Neural progenitor cell (in vitro differentiated cells): ENCODE results near the gene SS18L1. TPM values are rescaled to one million over a fixed set of nuclear protein-coding genes. Genes with fewer than 3 reads are reported as not detected.

Experiments used
- DNase-seq: peaks from one replicate; pipeline ENCODE4 v3.0.0-alpha.2; 2016; ENCODE audit warnings: low spot score
- H2AFZ ChIP-seq: fragments of 200-600 bp; sonication (generic); replicated peaks from 2 replicates; pipeline ENCODE4 v1.6.1; 2016; ENCODE audit warnings: antibody characterized with exemption
- H3F3A ChIP-seq: fragments of 200-600 bp; sonication (generic); 2 replicates; pipeline ENCODE4 v1.6.1; 2016; ENCODE audit warnings: antibody characterized with exemption, low read depth
- H3K27ac ChIP-seq: fragments of 200-600 bp; sonication (generic); 2 replicates; pipeline ENCODE4 v1.5.1; 2016; ENCODE audit warnings: mild to moderate bottlenecking
- H3K27me3 ChIP-seq: fragments of 200-600 bp; sonication (generic); 2 replicates; pipeline ENCODE4 v1.6.1; 2016; ENCODE audit warnings: mild to moderate bottlenecking, moderate library complexity
- H3K36me3 ChIP-seq: fragments of 200-600 bp; sonication (generic); 2 replicates; pipeline ENCODE4 v1.5.1; 2016
- H3K4me1 ChIP-seq: fragments of 200-600 bp; sonication (generic); 2 replicates; pipeline ENCODE4 v1.6.1; 2016; ENCODE audit warnings: mixed run types
- H3K4me2 ChIP-seq: fragments of 200-600 bp; sonication (generic); 2 replicates; pipeline ENCODE4 v1.6.1; 2016
- H3K4me3 ChIP-seq: fragments of 200-600 bp; sonication (generic); 2 replicates; pipeline ENCODE4 v1.5.1; 2016
- H3K79me2 ChIP-seq: fragments of 200-600 bp; sonication (generic); 2 replicates; pipeline ENCODE4 v1.6.1; 2016; ENCODE audit warnings: low read depth
- H3K9ac ChIP-seq: fragments of 200-600 bp; sonication (generic); 2 replicates; pipeline ENCODE4 v1.6.1; 2016
- H3K9me3 ChIP-seq: fragments of 200-600 bp; sonication (generic); 2 replicates; pipeline ENCODE4 v1.5.1; 2016; ENCODE audit warnings: low read depth
- H4K20me1 ChIP-seq: fragments of 200-600 bp; sonication (generic); 2 replicates; pipeline ENCODE4 v1.6.1; 2016; ENCODE audit warnings: low read depth
- H3K27ac Mint-ChIP-seq: 3 replicates; pipeline ENCODE4 v1.8.0; 2021; ENCODE audit warnings: mixed read lengths
- H3K27me3 Mint-ChIP-seq: 2 replicates; pipeline ENCODE4 v1.8.0; 2022; ENCODE audit warnings: low read depth, mild to moderate bottlenecking, inconsistent platforms, moderate library complexity, mixed read lengths; ENCODE audit not compliant: insufficient read depth
- H3K36me3 Mint-ChIP-seq: 3 replicates; pipeline ENCODE4 v1.8.0; 2021; ENCODE audit warnings: mixed read lengths
- H3K4me1 Mint-ChIP-seq: 3 replicates; pipeline ENCODE4 v1.8.0; 2021; ENCODE audit warnings: mixed read lengths
- H3K4me3 Mint-ChIP-seq: 3 replicates; pipeline ENCODE4 v1.8.0; 2021; ENCODE audit warnings: mild to moderate bottlenecking, moderate library complexity, mixed read lengths
- H3K9me3 Mint-ChIP-seq: 3 replicates; pipeline ENCODE4 v1.8.0; 2020; ENCODE audit warnings: mixed read lengths
- EZH2 ChIP-seq: fragments of 200-600 bp; sonication (generic); IDR thresholded peaks from 2 replicates; pipeline ENCODE4 v1.6.1; 2017; ENCODE audit warnings: antibody characterized with exemption, mild to moderate bottlenecking, moderate library complexity
- EZH2phosphoT487 ChIP-seq: fragments of 200-600 bp; sonication (generic); IDR thresholded peaks from 2 replicates; pipeline ENCODE4 v1.6.1; 2017; ENCODE audit warnings: antibody characterized with exemption
- total RNA-seq: library from RNA; depleted of rRNA; stranded (reverse); fragments of >200 nt; gene quantifications from 2 replicates; pipeline ENCODE4 v1.2.3, GENCODE V29; 2015; ENCODE audit warnings: low replicate concordance
- TF ChIP-seq, protein P1 (sequence below): fragments of 200-600 bp; sonication (generic); IDR thresholded peaks from 2 replicates; pipeline ENCODE4 v1.5.1; 2017; ENCODE audit warnings: antibody characterized with exemption, mild to moderate bottlenecking

The SS18L1 gene
- total RNA-seq, 1 donor from 2014 or later: 25.5 TPM

DNA sequence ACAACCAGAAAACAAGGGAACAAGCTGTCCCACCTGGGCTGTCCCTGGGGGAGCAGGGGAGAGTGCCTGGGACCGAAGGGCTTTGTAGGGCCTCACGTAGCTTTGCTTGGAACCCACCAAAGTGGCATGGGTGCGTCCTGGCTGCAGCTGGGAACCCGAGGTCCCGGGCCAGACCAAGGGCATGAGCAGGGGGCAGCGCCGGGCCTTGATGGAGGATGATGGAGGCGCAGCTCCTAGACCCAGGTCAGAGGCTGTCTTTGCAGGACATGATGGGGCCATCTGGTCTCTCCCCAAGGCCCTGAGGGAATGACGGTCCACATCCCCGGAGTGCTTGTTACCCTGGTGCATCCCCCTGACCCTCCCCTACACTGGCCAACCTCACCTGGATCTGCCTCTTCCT lies 87.1 kb downstream of the SS18L1 start:
- H3K9ac ChIP-seq: no peak overlapping the region
- TF ChIP-seq, protein P1, sequence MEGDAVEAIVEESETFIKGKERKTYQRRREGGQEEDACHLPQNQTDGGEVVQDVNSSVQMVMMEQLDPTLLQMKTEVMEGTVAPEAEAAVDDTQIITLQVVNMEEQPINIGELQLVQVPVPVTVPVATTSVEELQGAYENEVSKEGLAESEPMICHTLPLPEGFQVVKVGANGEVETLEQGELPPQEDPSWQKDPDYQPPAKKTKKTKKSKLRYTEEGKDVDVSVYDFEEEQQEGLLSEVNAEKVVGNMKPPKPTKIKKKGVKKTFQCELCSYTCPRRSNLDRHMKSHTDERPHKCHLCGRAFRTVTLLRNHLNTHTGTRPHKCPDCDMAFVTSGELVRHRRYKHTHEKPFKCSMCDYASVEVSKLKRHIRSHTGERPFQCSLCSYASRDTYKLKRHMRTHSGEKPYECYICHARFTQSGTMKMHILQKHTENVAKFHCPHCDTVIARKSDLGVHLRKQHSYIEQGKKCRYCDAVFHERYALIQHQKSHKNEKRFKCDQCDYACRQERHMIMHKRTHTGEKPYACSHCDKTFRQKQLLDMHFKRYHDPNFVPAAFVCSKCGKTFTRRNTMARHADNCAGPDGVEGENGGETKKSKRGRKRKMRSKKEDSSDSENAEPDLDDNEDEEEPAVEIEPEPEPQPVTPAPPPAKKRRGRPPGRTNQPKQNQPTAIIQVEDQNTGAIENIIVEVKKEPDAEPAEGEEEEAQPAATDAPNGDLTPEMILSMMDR: no peak
- no peak for TF ChIP-seq EZH2
- TF ChIP-seq EZH2phosphoT487: no peak
- no peak overlapping the region for H3K4me3 ChIP-seq
- H3K4me1 ChIP-seq: peaks cover 5% of the 10 kb centered on the region
- no peak overlapping the region for H3K4me2 ChIP-seq
- no peaks in the 10 kb centered on the region for H3K79me2 ChIP-seq
- Mint-ChIP-seq H3K27ac (no peak overlapping the region), H3K9me3 (no peaks in the 10 kb centered on the region), H3K27me3 (peaks cover 5% of the 10 kb centered on the region), H3K4me3 (no peak overlapping the region), H3K36me3 (no peaks in the 10 kb centered on the region), H3K4me1 (peaks cover 15% of the 10 kb centered on the region)
- no peaks in the 10 kb centered on the region for H3K36me3 ChIP-seq
- no peaks in the 10 kb centered on the region for H3K9me3 ChIP-seq
- peaks cover 8% of the 10 kb centered on the region for H3K27me3 ChIP-seq
- peaks cover 8% of the 10 kb centered on the region for H3F3A ChIP-seq
- no peaks in the 10 kb centered on the region for H4K20me1 ChIP-seq
- no peak overlapping the region for H2AFZ ChIP-seq
- H3K27ac ChIP-seq: no peak overlapping the region
- no peak for DNase-seq

DNA sequence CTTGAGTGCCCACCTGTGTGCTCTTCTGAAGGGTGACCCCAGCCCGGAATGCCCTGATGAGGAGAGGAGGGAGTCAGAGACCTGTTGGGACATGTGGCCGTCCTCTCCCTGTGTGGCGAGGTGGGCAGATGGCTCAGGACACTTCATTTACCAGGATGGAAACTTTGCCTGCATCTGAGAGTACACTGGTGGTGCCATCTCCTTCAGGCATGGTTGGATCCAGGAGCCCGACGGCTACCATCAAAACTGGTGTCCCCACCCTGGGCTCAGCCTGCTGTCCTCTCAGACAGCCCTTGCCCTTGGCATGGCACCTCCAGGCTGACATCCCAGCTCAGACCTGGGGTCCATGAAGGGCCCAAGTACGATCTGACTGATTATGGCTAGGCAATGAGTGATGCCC lies 87.7 kb downstream of the SS18L1 start:
- Histone ChIP-seq H3K9me3 (no peaks in the 10 kb centered on the region), H4K20me1 (no peaks in the 10 kb centered on the region), H3F3A (peaks cover 8% of the 10 kb centered on the region), H3K27me3 (peaks cover 2% of the 10 kb centered on the region), H3K4me1 (peaks cover 9% of the 10 kb centered on the region), H3K36me3 (no peaks in the 10 kb centered on the region), H3K4me3 (no peak overlapping the region), H3K4me2 (no peak overlapping the region), H3K27ac (no peak overlapping the region), H3K9ac (no peak overlapping the region), H3K79me2 (no peaks in the 10 kb centered on the region), H2AFZ (no peak overlapping the region)
- Mint-ChIP-seq H3K36me3 (no peaks in the 10 kb centered on the region), H3K4me1 (peaks cover 21% of the 10 kb centered on the region), H3K27me3 (peaks cover 4% of the 10 kb centered on the region), H3K4me3 (no peak overlapping the region), H3K9me3 (no peaks in the 10 kb centered on the region), H3K27ac (no peak overlapping the region)
- no peak for DNase-seq
- TF ChIP-seq EZH2phosphoT487 (no peak), EZH2 (no peak)

Other genes with a start within 250 kb of the SS18L1 start
- 9.9 and 10.8 TPM in 2 replicates for gene TAF4, start 77.9 kb upstream of the SS18L1 start, total RNA-seq
- gene LSM14B, start 21.3 kb upstream of the SS18L1 start, total RNA-seq: 52.6 and 82.1 TPM in 2 replicates
- gene PSMA7, start 375 bp upstream of the SS18L1 start, total RNA-seq: 237 and 310 TPM in 2 replicates
- gene MTG2, start 39.3 kb downstream of the SS18L1 start, total RNA-seq: 16.2 and 19.2 TPM in 2 replicates
- gene HRH3, start 76.5 kb downstream of the SS18L1 start, total RNA-seq: 0.09 and 1.7 TPM in 2 replicates
- gene OSBPL2, start 94.8 kb downstream of the SS18L1 start, total RNA-seq: 28.4 and 35.7 TPM in 2 replicates
- gene ADRM1, start 159.2 kb downstream of the SS18L1 start, total RNA-seq: 52.3 and 96.3 TPM in 2 replicates
- gene LAMA5, start 223.5 kb downstream of the SS18L1 start, total RNA-seq: 12.1 and 63.9 TPM in 2 replicates
- 1,629 and 1,765 TPM in 2 replicates for gene RPS21, start 243.3 kb downstream of the SS18L1 start, total RNA-seq